Erythroblast (primary cell): Measurements from ENCODE around the gene CER1.

Source experiments
- DNase-seq, 2 experiments: peaks; one replicate each; lab custom pipeline; 2025; lab: John Stamatoyannopoulos, UW
- GATA1 ChIP-seq: IDR thresholded peaks from 2 replicates; pipeline ENCODE4 v1.6.1; 2011; ENCODE audit warnings: low read depth, mild to moderate bottlenecking, control low read depth, low read length, moderate library complexity
- POLR2A ChIP-seq: IDR thresholded peaks from 2 replicates; pipeline ENCODE4 v1.6.1; 2011; ENCODE audit warnings: mild to moderate bottlenecking, low read length

Gene CER1

GRCh38 chr9:14722391-14723035 lies at the start of gene CER1:
CER1 (minus strand) TSS chr9:14722733; CDS start chr9:14722672, 61 bp downstream.
- TF ChIP-seq POLR2A (no peak), GATA1 (no peak)
- DNase-seq = no peak

GRCh38 chr9:14770592-14770991 lies 48.1 kb upstream of the CER1 start:
- no peak for TF ChIP-seq POLR2A
- no peak for TF ChIP-seq GATA1

GRCh38 chr9:14769230-14769571 lies 46.7 kb upstream of the CER1 start:
- peak; percentile 4 to 8 for DNase-seq
- TF ChIP-seq POLR2A (no peak), GATA1 (no peak)

More at GRCh38 chr9:14770592-14770991, 48.1 kb upstream of the CER1 start:
- DNase-seq = no peak

GRCh38 chr9:14768405-14769229 lies 46.1 kb upstream of the CER1 start:
- DNase-seq = peak; percentile 25 to 58
- TF ChIP-seq POLR2A (no peak), GATA1 (no peak)

GRCh38 chr9:14766299-14766698 lies 43.8 kb upstream of the CER1 start:
- no peak for DNase-seq

GRCh38 chr9:14761584-14761983 lies 39.1 kb upstream of the CER1 start:
- no peak for DNase-seq
- TF ChIP-seq POLR2A (no peak), GATA1 (no peak)

More at GRCh38 chr9:14766299-14766698, 43.8 kb upstream of the CER1 start:
- TF ChIP-seq POLR2A (no peak), GATA1 (no peak)

GRCh38 chr9:14760060-14760459 lies 37.5 kb upstream of the CER1 start:
- TF ChIP-seq GATA1 (no peak), POLR2A (no peak)
- no peak for DNase-seq

GRCh38 chr9:14756291-14756690 lies 33.8 kb upstream of the CER1 start:
- TF ChIP-seq POLR2A (no peak), GATA1 (no peak)
- DNase-seq = no peak

GRCh38 chr9:14752871-14753270 lies 30.3 kb upstream of the CER1 start:
- no peak for DNase-seq

GRCh38 chr9:14752271-14752670 lies 29.7 kb upstream of the CER1 start:
- no peak for DNase-seq
- TF ChIP-seq POLR2A = no peak
- TF ChIP-seq GATA1 = no peak

More at GRCh38 chr9:14752871-14753270, 30.3 kb upstream of the CER1 start:
- TF ChIP-seq GATA1 (no peak), POLR2A (no peak)

GRCh38 chr9:14750821-14751220 lies 28.3 kb upstream of the CER1 start:
- no peak for DNase-seq

GRCh38 chr9:14749741-14750211 lies 27.2 kb upstream of the CER1 start:
- DNase-seq = no peak

More at GRCh38 chr9:14750821-14751220, 28.3 kb upstream of the CER1 start:
- TF ChIP-seq POLR2A = no peak
- TF ChIP-seq GATA1 = no peak

GRCh38 chr9:14748373-14748772 lies 25.8 kb upstream of the CER1 start:
- no peak for DNase-seq

More at GRCh38 chr9:14749741-14750211, 27.2 kb upstream of the CER1 start:
- no peak for TF ChIP-seq GATA1
- TF ChIP-seq POLR2A = no peak

GRCh38 chr9:14747111-14747510 lies 24.6 kb upstream of the CER1 start:
- DNase-seq = no peak
- TF ChIP-seq GATA1 (no peak), POLR2A (no peak)

More at GRCh38 chr9:14748373-14748772, 25.8 kb upstream of the CER1 start:
- no peak for TF ChIP-seq POLR2A
- no peak for TF ChIP-seq GATA1
